ENCODE results near the gene ITGB6.

Gene ITGB6

DNA sequence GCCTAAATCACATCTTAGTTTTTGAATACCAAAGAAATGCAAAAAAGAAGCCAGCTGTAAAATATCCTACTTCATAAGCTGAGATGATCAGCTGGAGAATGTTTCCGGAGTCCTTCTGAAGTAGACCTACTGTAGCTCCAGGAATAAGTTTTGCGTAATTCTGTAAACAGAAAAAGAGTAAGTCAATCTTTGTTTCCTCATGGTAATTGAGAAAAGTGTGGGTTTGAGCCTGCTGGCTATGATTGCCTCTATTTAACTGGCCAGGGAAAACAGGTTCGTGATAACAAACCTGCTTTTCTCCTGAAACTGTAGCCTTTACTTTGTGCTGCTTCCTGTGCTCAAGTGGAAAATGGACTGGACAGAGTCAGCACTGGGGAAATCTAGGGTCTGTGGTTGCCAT is 58.2 kb downstream of the ITGB6 start:
- Histone ChIP-seq H3K9me3 (ENCODE audit: control insufficient read depth in 1 of 2, low read length in 2 of 2) (no peaks in the 10 kb centered on the region), H3K27me3 (ENCODE audit: control insufficient read depth in 1 of 2, insufficient read depth in 2 of 2, low read length in 2 of 2) (no peaks in the 10 kb centered on the region), H3K36me3 (ENCODE audit: control insufficient read depth in 1 of 2, insufficient read depth in 2 of 2, low read length in 2 of 2) (peaks cover 5 to 16% of the 10 kb centered on the region in 2 donors), H3K4me1 (ENCODE audit: control insufficient read depth in 1 of 2, insufficient read depth in 2 of 2, low read length in 2 of 2) (peaks cover 6 to 10% of the 10 kb centered on the region in 2 donors), H3K4me3 (ENCODE audit: low read depth in 1 of 2, low read length in 2 of 2) (no peak overlapping the region), H3K27ac (ENCODE audit: low read depth, low read length) (no peak overlapping the region), H3K9ac (ENCODE audit: low read depth in 1 of 2, low read length in 2 of 2) (no peak overlapping the region)

DNA sequence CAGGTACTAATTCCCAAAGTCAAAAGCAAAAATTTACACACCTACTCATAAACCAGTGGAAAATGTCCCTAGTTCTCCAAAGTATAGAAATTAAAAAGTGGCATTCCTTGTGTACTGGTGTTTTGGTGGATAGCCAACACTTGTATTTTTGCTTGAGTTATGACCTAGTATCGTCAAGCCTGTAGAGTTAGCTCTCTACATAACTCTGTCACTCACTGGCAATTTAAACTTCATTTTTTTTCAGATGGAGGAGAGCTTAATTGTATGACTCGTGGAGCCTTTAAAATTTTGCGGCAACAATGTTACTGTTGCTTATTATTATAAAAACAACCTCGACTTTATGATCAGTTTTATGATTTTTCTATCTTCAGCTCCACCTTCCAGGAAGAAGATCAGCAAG is 58.7 kb downstream of the ITGB6 start:
- no peaks in the 10 kb centered on the region for H3K27me3 ChIP-seq (ENCODE audit: control insufficient read depth in 1 of 2, insufficient read depth in 2 of 2, low read length in 2 of 2)
- peaks cover 5 to 16% of the 10 kb centered on the region in 2 donors for H3K36me3 ChIP-seq (ENCODE audit: control insufficient read depth in 1 of 2, insufficient read depth in 2 of 2, low read length in 2 of 2)
- H3K9ac ChIP-seq (ENCODE audit: low read depth in 1 of 2, low read length in 2 of 2): no peak overlapping the region
- no peaks in the 10 kb centered on the region for H3K9me3 ChIP-seq (ENCODE audit: control insufficient read depth in 1 of 2, low read length in 2 of 2)
- H3K27ac ChIP-seq (ENCODE audit: low read depth, low read length): no peak overlapping the region
- H3K4me3 ChIP-seq (ENCODE audit: low read depth in 1 of 2, low read length in 2 of 2): no peak overlapping the region
- H3K4me1 ChIP-seq (ENCODE audit: control insufficient read depth in 1 of 2, insufficient read depth in 2 of 2, low read length in 2 of 2): peaks cover 6 to 10% of the 10 kb centered on the region in 2 donors

DNA sequence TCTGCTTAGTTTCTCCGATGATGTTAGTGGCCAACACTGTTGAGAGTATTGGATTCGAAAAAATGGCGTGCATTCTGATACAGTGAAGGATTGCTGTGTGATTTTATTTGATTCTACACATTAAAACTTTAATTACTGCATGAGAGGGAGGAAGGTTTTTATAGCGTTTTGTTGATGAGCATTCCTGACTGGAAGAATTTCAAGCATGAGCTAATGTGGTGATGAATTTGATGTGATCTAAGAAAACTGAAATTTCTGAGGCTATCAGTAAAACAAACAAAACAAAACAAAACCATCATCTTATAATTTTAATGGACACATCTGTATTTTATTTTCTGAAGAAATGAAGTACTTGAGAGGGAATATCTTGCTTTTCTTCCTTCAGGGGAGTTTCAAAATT is 59.6 kb downstream of the ITGB6 start:
- peaks cover 6 to 10% of the 10 kb centered on the region in 2 donors for H3K4me1 ChIP-seq (ENCODE audit: control insufficient read depth in 1 of 2, insufficient read depth in 2 of 2, low read length in 2 of 2)
- H3K27ac ChIP-seq (ENCODE audit: low read depth, low read length): no peak overlapping the region
- H3K27me3 ChIP-seq (ENCODE audit: control insufficient read depth in 1 of 2, insufficient read depth in 2 of 2, low read length in 2 of 2): no peaks in the 10 kb centered on the region
- H3K9me3 ChIP-seq (ENCODE audit: control insufficient read depth in 1 of 2, low read length in 2 of 2): no peaks in the 10 kb centered on the region
- H3K36me3 ChIP-seq (ENCODE audit: control insufficient read depth in 1 of 2, insufficient read depth in 2 of 2, low read length in 2 of 2): peaks cover 5 to 16% of the 10 kb centered on the region in 2 donors
- no peak overlapping the region for H3K4me3 ChIP-seq (ENCODE audit: low read depth in 1 of 2, low read length in 2 of 2)
- no peak overlapping the region for H3K9ac ChIP-seq (ENCODE audit: low read depth in 1 of 2, low read length in 2 of 2)

DNA sequence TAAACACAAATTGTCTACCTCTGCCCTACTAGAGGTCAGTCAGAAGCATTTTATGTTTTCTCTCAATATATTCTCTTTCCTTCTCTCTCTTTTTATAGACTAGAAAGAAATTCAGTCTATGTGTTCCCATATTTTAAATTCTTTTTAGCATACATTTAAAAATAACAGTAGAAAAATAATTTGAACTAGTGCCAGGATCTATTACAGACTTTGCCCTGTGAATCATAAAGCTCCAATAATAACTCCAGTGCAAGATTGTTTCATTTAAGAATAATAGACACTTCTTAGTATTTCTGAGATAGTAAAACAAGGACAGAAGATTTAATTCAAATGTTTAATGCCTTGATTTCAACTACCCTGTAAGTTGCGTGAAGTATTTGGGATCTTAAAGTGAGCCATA is 60.1 kb downstream of the ITGB6 start:
- Histone ChIP-seq H3K4me3 (ENCODE audit: low read depth in 1 of 2, low read length in 2 of 2) (no peak overlapping the region), H3K36me3 (ENCODE audit: control insufficient read depth in 1 of 2, insufficient read depth in 2 of 2, low read length in 2 of 2) (peaks cover 5 to 16% of the 10 kb centered on the region in 2 donors), H3K27ac (ENCODE audit: low read depth, low read length) (no peak overlapping the region), H3K9ac (ENCODE audit: low read depth in 1 of 2, low read length in 2 of 2) (no peak overlapping the region), H3K4me1 (ENCODE audit: control insufficient read depth in 1 of 2, insufficient read depth in 2 of 2, low read length in 2 of 2) (peaks cover 6 to 10% of the 10 kb centered on the region in 2 donors), H3K27me3 (ENCODE audit: control insufficient read depth in 1 of 2, insufficient read depth in 2 of 2, low read length in 2 of 2) (no peaks in the 10 kb centered on the region), H3K9me3 (ENCODE audit: control insufficient read depth in 1 of 2, low read length in 2 of 2) (no peaks in the 10 kb centered on the region)

DNA sequence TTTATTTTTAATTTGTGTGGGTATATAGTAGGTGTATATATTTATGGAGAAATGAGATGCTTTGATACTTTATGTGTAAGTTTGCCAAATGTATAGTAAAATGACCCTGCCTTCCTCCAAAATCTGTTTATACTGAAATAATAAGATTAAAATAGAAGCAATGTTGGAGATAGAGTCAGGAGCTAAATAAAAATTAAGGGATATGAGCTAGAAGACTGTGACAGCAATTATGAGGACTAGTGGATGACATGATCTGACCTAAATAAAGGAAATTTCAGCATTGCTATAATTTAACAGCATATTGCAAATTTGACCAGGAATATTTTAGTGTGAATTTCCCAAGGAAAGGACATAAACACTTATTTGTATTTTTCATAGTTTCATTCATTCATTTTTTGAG is 60.7 kb downstream of the ITGB6 start:
- Histone ChIP-seq H3K27ac (ENCODE audit: low read depth, low read length) (no peak overlapping the region), H3K27me3 (ENCODE audit: control insufficient read depth in 1 of 2, insufficient read depth in 2 of 2, low read length in 2 of 2) (no peaks in the 10 kb centered on the region), H3K36me3 (ENCODE audit: control insufficient read depth in 1 of 2, insufficient read depth in 2 of 2, low read length in 2 of 2) (peaks cover 5 to 15% of the 10 kb centered on the region in 2 donors), H3K4me1 (ENCODE audit: control insufficient read depth in 1 of 2, insufficient read depth in 2 of 2, low read length in 2 of 2) (peaks cover 6 to 10% of the 10 kb centered on the region in 2 donors), H3K9ac (ENCODE audit: low read depth in 1 of 2, low read length in 2 of 2) (no peak overlapping the region), H3K9me3 (ENCODE audit: control insufficient read depth in 1 of 2, low read length in 2 of 2) (no peaks in the 10 kb centered on the region), H3K4me3 (ENCODE audit: low read depth in 1 of 2, low read length in 2 of 2) (no peak overlapping the region)

DNA sequence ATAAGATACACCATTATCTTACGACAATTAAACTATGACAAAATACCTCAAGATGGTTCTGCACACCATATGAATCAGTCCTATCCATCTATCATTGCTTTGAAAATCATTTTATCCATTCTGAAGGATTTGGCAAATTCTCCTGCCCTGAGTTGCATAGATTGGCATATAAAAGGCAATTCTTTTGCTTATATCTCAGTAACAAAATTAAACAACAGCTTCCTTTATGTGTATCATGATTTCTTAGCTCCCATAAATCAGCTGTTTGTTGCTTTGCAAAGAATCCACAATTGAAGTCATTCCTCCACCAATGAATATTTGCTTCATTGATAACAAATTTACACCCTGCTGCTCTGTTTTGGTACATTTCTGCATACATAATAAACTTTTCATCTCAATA is 61.7 kb downstream of the ITGB6 start:
- H3K4me3 ChIP-seq (ENCODE audit: low read depth in 1 of 2, low read length in 2 of 2): no peak overlapping the region
- H3K27ac ChIP-seq (ENCODE audit: low read depth, low read length): no peak overlapping the region
- H3K4me1 ChIP-seq (ENCODE audit: control insufficient read depth in 1 of 2, insufficient read depth in 2 of 2, low read length in 2 of 2): peaks cover 6 to 10% of the 10 kb centered on the region in 2 donors
- H3K9me3 ChIP-seq (ENCODE audit: control insufficient read depth in 1 of 2, low read length in 2 of 2): no peaks in the 10 kb centered on the region
- H3K36me3 ChIP-seq (ENCODE audit: control insufficient read depth in 1 of 2, insufficient read depth in 2 of 2, low read length in 2 of 2): peaks cover 5 to 10% of the 10 kb centered on the region in 2 donors
- no peak overlapping the region for H3K9ac ChIP-seq (ENCODE audit: low read depth in 1 of 2, low read length in 2 of 2)
- H3K27me3 ChIP-seq (ENCODE audit: control insufficient read depth in 1 of 2, insufficient read depth in 2 of 2, low read length in 2 of 2): no peaks in the 10 kb centered on the region

DNA sequence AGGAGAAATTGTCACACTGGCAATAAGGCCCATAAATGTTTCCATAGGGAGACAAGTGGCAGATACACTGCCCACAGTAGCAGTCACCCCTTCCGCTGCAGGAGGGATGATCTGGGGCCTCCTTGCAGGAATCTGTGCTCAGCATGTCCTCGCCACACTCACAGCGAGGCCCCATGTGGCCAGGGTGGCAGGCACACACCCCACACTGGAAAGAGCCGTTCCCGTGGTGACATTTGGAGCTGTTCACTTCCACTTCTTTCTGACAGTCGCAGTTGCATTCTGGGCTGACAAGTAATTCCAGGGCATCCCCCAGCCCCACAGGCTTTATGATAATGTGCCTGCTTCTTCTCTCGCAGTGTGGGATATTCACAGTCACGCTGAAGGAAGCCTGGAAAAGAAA is 62.6 kb downstream of the ITGB6 start:
- Histone ChIP-seq H3K9me3 (ENCODE audit: control insufficient read depth in 1 of 2, low read length in 2 of 2) (no peaks in the 10 kb centered on the region), H3K4me1 (ENCODE audit: control insufficient read depth in 1 of 2, insufficient read depth in 2 of 2, low read length in 2 of 2) (peaks cover 6 to 10% of the 10 kb centered on the region in 2 donors), H3K36me3 (ENCODE audit: control insufficient read depth in 1 of 2, insufficient read depth in 2 of 2, low read length in 2 of 2) (peaks cover 5 to 9% of the 10 kb centered on the region in 2 donors), H3K4me3 (ENCODE audit: low read depth in 1 of 2, low read length in 2 of 2) (no peak overlapping the region), H3K27me3 (ENCODE audit: control insufficient read depth in 1 of 2, insufficient read depth in 2 of 2, low read length in 2 of 2) (no peaks in the 10 kb centered on the region), H3K9ac (ENCODE audit: low read depth in 1 of 2, low read length in 2 of 2) (no peak overlapping the region), H3K27ac (ENCODE audit: low read depth, low read length) (no peak overlapping the region)

DNA sequence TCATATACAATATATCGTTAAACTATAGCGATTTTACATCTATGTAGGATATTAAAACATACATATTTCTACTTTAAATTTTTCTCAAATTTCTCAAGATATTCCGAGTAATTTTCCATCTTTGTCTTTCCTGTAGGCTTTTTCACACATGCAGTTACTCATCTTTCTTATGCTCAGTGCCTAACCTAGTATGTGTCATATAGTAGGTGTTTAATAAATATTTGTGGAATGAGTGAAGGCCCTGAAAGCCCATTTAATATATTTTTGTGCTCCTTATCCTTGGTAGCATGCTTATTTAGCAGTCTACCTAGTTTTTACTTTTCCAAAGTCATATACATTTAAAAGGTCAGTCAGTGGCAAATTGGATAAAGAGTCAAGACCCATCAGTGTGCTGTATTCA is 67.3 kb downstream of the ITGB6 start:
- Histone ChIP-seq H3K27me3 (ENCODE audit: control insufficient read depth in 1 of 2, insufficient read depth in 2 of 2, low read length in 2 of 2) (no peaks in the 10 kb centered on the region), H3K4me1 (ENCODE audit: control insufficient read depth in 1 of 2, insufficient read depth in 2 of 2, low read length in 2 of 2) (no peaks in the 10 kb centered on the region), H3K4me3 (ENCODE audit: low read depth in 1 of 2, low read length in 2 of 2) (no peak overlapping the region), H3K9ac (ENCODE audit: low read depth in 1 of 2, low read length in 2 of 2) (no peak overlapping the region), H3K9me3 (ENCODE audit: control insufficient read depth in 1 of 2, low read length in 2 of 2) (no peaks in the 10 kb centered on the region), H3K27ac (ENCODE audit: low read depth, low read length) (no peak overlapping the region), H3K36me3 (ENCODE audit: control insufficient read depth in 1 of 2, insufficient read depth in 2 of 2, low read length in 2 of 2) (peaks cover 5 to 7% of the 10 kb centered on the region in 2 donors)

DNA sequence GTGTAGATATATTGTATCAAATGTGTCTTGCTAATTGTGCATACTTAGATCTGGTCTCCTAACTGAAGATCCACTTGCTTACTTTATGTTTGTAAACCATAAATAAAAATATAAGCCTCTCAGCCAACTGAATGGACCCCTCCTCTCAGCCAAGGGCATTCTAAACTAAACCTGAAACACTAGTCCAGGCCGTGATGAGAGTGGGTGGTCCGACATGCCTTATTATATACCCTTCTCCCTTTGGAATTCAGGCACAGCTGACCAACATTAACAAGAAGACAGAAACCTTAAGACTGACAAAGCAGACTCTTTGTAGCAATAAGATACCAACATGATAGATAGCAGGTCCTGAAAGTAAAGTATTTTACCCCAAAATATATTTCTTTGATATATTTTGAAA is 73.3 kb downstream of the ITGB6 start:
- H3K9me3 ChIP-seq (ENCODE audit: control insufficient read depth in 1 of 2, low read length in 2 of 2): no peaks in the 10 kb centered on the region
- no peaks in the 10 kb centered on the region for H3K36me3 ChIP-seq (ENCODE audit: control insufficient read depth in 1 of 2, insufficient read depth in 2 of 2, low read length in 2 of 2)
- no peak overlapping the region for H3K9ac ChIP-seq (ENCODE audit: low read depth in 1 of 2, low read length in 2 of 2)
- no peak overlapping the region for H3K4me3 ChIP-seq (ENCODE audit: low read depth in 1 of 2, low read length in 2 of 2)
- no peak overlapping the region for H3K27ac ChIP-seq (ENCODE audit: low read depth, low read length)
- no peaks in the 10 kb centered on the region for H3K27me3 ChIP-seq (ENCODE audit: control insufficient read depth in 1 of 2, insufficient read depth in 2 of 2, low read length in 2 of 2)
- H3K4me1 ChIP-seq (ENCODE audit: control insufficient read depth in 1 of 2, insufficient read depth in 2 of 2, low read length in 2 of 2): no peaks in the 10 kb centered on the region

DNA sequence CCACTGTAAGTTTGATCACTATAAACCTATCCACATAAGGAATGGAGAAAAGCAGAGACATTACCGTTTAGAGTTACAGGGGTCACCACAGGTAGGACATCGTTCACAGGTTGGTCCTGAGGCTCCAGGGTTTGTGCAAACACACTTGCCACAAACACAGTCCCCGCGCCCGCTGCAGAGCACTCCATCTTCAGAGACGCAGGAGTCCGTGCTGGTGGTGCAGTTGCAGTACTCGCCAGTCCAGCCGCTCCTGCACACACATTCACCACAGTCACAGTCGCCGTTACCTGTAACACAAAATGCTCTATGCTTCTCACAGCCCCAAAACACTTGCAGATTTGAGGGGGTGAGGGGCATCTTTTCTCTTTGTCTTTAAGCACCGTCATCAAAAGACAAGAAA is 73.8 kb downstream of the ITGB6 start:
- no peak overlapping the region for H3K9ac ChIP-seq (ENCODE audit: low read depth in 1 of 2, low read length in 2 of 2)

DNA sequence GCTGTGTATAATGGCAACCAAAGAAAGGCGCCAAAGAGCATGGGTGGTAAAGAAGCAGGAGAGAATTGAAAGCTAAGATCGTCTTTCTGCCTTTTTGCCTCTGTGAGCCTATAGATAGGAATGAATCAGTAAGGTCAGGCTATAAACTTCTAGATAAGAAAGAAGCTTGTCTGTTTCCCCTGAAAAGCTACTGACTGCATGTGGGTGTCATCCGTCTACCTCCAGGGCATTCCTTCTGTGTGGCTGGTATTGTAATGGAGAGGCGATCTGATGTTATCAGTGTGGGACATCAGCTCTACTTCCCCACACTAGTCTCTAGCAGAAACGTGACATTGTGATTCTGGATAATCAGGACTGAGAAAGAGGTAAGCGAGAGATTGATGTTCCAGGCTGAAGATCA is 74.2 kb downstream of the ITGB6 start:
- no peaks in the 10 kb centered on the region for H3K4me1 ChIP-seq (ENCODE audit: control insufficient read depth in 1 of 2, insufficient read depth in 2 of 2, low read length in 2 of 2)
- H3K27ac ChIP-seq (ENCODE audit: low read depth, low read length): no peak overlapping the region
- H3K27me3 ChIP-seq (ENCODE audit: control insufficient read depth in 1 of 2, insufficient read depth in 2 of 2, low read length in 2 of 2): no peaks in the 10 kb centered on the region
- no peak overlapping the region for H3K4me3 ChIP-seq (ENCODE audit: low read depth in 1 of 2, low read length in 2 of 2)
- no peak overlapping the region for H3K9ac ChIP-seq (ENCODE audit: low read depth in 1 of 2, low read length in 2 of 2)
- H3K36me3 ChIP-seq (ENCODE audit: control insufficient read depth in 1 of 2, insufficient read depth in 2 of 2, low read length in 2 of 2): no peaks in the 10 kb centered on the region
- H3K9me3 ChIP-seq (ENCODE audit: control insufficient read depth in 1 of 2, low read length in 2 of 2): no peaks in the 10 kb centered on the region

More for the DNA sequence above, 73.8 kb downstream of the ITGB6 start:
- H3K4me1 ChIP-seq (ENCODE audit: control insufficient read depth in 1 of 2, insufficient read depth in 2 of 2, low read length in 2 of 2): no peaks in the 10 kb centered on the region
- no peaks in the 10 kb centered on the region for H3K9me3 ChIP-seq (ENCODE audit: control insufficient read depth in 1 of 2, low read length in 2 of 2)
- H3K4me3 ChIP-seq (ENCODE audit: low read depth in 1 of 2, low read length in 2 of 2): no peak overlapping the region
- no peaks in the 10 kb centered on the region for H3K36me3 ChIP-seq (ENCODE audit: control insufficient read depth in 1 of 2, insufficient read depth in 2 of 2, low read length in 2 of 2)
- no peaks in the 10 kb centered on the region for H3K27me3 ChIP-seq (ENCODE audit: control insufficient read depth in 1 of 2, insufficient read depth in 2 of 2, low read length in 2 of 2)
- no peak overlapping the region for H3K27ac ChIP-seq (ENCODE audit: low read depth, low read length)

All from duodenal mucosa (tissue), 2 donors.